Keratinocyte (primary cell): Measurements from ENCODE around the gene FAM135A. TPM values are rescaled to one million over a fixed set of nuclear protein-coding genes. Genes with fewer than 3 reads are reported as not detected.

ENCODE experiments used
- DNase-seq: peaks from one replicate; pipeline ENCODE4 v3.0.0-alpha.2; 2011; ENCODE audit warnings: low read depth, missing footprints, low spot score
- FAIRE-seq: peaks from 2 replicates; lab custom pipeline; 2011; peaks lifted over from hg19 to GRCh38; lab: Jason Lieb, UNC
- H2AFZ ChIP-seq: 2 replicates; pipeline ENCODE4 v1.6.0; 2012; ENCODE audit warnings: low read length, control low read depth, inconsistent platforms; ENCODE audit not compliant: control insufficient read depth
- H3K27ac ChIP-seq: 2 replicates; pipeline ENCODE4 v1.5.1; 2011; ENCODE audit warnings: low read length; ENCODE audit not compliant: control insufficient read depth, insufficient read depth
- H3K27me3 ChIP-seq: 3 replicates; pipeline ENCODE4 v1.6.0; 2011; ENCODE audit warnings: low read length; ENCODE audit not compliant: control insufficient read depth, insufficient read depth; ENCODE audit errors: extremely low read depth
- H3K36me3 ChIP-seq, 2 experiments: 2 replicates in 1 of 2; 3 replicates in 1 of 2; pipeline ENCODE4 v1.5.1; 2011; ENCODE audit warnings: low read length in 2 of 2, mild to moderate bottlenecking in 1 of 2; ENCODE audit not compliant: control insufficient read depth in 2 of 2, insufficient read depth in 2 of 2; ENCODE audit errors: extremely low read depth in 1 of 2
- H3K4me1 ChIP-seq: 3 replicates; pipeline ENCODE4 v1.5.1; 2011; ENCODE audit warnings: low read length; ENCODE audit not compliant: control insufficient read depth, insufficient read depth; ENCODE audit errors: extremely low read depth
- H3K4me2 ChIP-seq: 3 replicates; pipeline ENCODE4 v1.6.0; 2011; ENCODE audit warnings: low read depth, low read length; ENCODE audit not compliant: control insufficient read depth, insufficient read depth; ENCODE audit errors: extremely low read depth
- H3K4me3 ChIP-seq, 3 experiments: fragments of 200-600 bp in 1 of 3; sonication (generic) in 1 of 3; 2 replicates in 2 of 3; 3 replicates in 1 of 3; pipeline ENCODE4 v1.5.1; 2011 to 2016; ENCODE audit warnings: low read length in 3 of 3, mild to moderate bottlenecking in 3 of 3, control low read depth in 2 of 3, inconsistent platforms in 1 of 3, low read depth in 1 of 3, mixed read lengths in 1 of 3, mixed run types in 1 of 3, moderate library complexity in 1 of 3; ENCODE audit not compliant: control insufficient read depth in 2 of 3, insufficient read depth in 2 of 3; ENCODE audit errors: extremely low read depth in 1 of 3
- H3K79me2 ChIP-seq: 2 replicates; pipeline ENCODE4 v1.6.0; 2012; ENCODE audit warnings: low read length; ENCODE audit not compliant: control insufficient read depth, insufficient read depth
- H3K9ac ChIP-seq: 3 replicates; pipeline ENCODE4 v1.6.0; 2011; ENCODE audit warnings: low read length; ENCODE audit not compliant: control insufficient read depth, insufficient read depth; ENCODE audit errors: extremely low read depth
- H3K9me1 ChIP-seq: 3 replicates; pipeline ENCODE4 v1.6.0; 2011; ENCODE audit warnings: low read length; ENCODE audit not compliant: control insufficient read depth, insufficient read depth; ENCODE audit errors: extremely low read depth
- H3K9me3 ChIP-seq: 2 replicates; pipeline ENCODE4 v1.5.1; 2012; ENCODE audit warnings: low read depth, low read length; ENCODE audit not compliant: control insufficient read depth
- H4K20me1 ChIP-seq: 3 replicates; pipeline ENCODE4 v1.6.0; 2011; ENCODE audit warnings: low read length; ENCODE audit not compliant: control insufficient read depth, insufficient read depth; ENCODE audit errors: extremely low read depth
- EZH2 ChIP-seq: IDR thresholded peaks from one replicate; pipeline ENCODE4 v1.6.1; 2012; ENCODE audit warnings: inconsistent platforms, mild to moderate bottlenecking, low read length, moderate library complexity
- dilution Hi-C: fragments of 300-500 bp; cut with MboI; formaldehyde crosslinking; loops from one replicate; pipeline ENCODE4 v1.7.0; 2020; ENCODE audit warnings: low sequenced_read_pairs; ENCODE audit not compliant: extremely low pct_ligation_motif_present
- polyA plus RNA-seq, 5 experiments: library from polyadenylated mRNA; depleted of rRNA in 3 of 5; stranded (reverse) in 3 of 5; stranded (forward) in 1 of 5; unstranded in 1 of 5; fragments of >200 nt; gene quantifications; 1 replicate in 1 of 5; 2 replicates in 3 of 5; 3 replicates in 1 of 5; pipeline versions ENCODE4 v1.2.1 to v1.2.3, GENCODE V29; 2011 to 2012; ENCODE audit warnings: missing spikeins in 2 of 5, low read depth in 1 of 5, low replicate concordance in 1 of 5
- TF ChIP-seq, protein P1 (sequence below), 3 experiments: IDR thresholded peaks in 1 of 3; conservative IDR thresholded peaks in 1 of 3; optimal IDR thresholded peaks in 1 of 3; 2 replicates in 2 of 3; 3 replicates in 1 of 3; pipeline versions ENCODE3 to v1.5.1; 2011; ENCODE audit warnings: low read length in 3 of 3, mild to moderate bottlenecking in 3 of 3, moderate library complexity in 2 of 3, control low read depth in 1 of 3, inconsistent platforms in 1 of 3; ENCODE audit not compliant: insufficient read depth in 2 of 3; ENCODE audit errors: extremely low read depth in 1 of 3

FAM135A gene
- polyA plus RNA-seq, 1 donor (not counting 4 experiments of a cell fraction or from before 2014, with no cell fraction given) = 21.3 TPM

DNA sequence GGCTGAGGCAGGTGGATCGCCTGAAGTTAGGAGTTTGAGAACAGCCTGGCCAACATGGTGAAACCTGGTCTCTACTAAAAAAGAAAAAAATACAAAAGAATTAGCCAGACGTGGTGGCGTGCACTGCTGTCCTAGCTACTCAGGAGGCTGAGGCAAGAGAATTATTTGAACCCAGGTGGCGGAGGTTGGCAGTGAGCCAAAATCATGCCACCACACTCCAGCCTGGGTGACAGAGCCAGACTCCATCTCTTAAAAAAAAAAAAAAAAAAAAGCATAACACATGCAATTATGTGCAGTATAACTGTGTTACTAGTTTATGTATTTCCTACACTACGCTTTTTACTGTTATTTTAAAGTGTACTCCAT is 31.9 kb upstream of the FAM135A start:
- H3K9ac ChIP-seq = no peak overlapping the region
- TF ChIP-seq, protein P1, sequence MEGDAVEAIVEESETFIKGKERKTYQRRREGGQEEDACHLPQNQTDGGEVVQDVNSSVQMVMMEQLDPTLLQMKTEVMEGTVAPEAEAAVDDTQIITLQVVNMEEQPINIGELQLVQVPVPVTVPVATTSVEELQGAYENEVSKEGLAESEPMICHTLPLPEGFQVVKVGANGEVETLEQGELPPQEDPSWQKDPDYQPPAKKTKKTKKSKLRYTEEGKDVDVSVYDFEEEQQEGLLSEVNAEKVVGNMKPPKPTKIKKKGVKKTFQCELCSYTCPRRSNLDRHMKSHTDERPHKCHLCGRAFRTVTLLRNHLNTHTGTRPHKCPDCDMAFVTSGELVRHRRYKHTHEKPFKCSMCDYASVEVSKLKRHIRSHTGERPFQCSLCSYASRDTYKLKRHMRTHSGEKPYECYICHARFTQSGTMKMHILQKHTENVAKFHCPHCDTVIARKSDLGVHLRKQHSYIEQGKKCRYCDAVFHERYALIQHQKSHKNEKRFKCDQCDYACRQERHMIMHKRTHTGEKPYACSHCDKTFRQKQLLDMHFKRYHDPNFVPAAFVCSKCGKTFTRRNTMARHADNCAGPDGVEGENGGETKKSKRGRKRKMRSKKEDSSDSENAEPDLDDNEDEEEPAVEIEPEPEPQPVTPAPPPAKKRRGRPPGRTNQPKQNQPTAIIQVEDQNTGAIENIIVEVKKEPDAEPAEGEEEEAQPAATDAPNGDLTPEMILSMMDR (optimal IDR thresholded peaks at IDR 0.05 in 1 of 3, IDR thresholded peaks at IDR 0.05 in 1 of 3, conservative IDR thresholded peaks at IDR 0.05 in 1 of 3; ENCODE audit: extremely low read depth in 1 of 3, insufficient read depth in 2 of 3, low read length in 3 of 3) = no peak
- no peak for TF ChIP-seq EZH2
- H4K20me1 ChIP-seq = no peaks in the 10 kb centered on the region
- H3K27ac ChIP-seq = no peak overlapping the region
- H3K27me3 ChIP-seq = no peaks in the 10 kb centered on the region
- no peaks in the 10 kb centered on the region for H3K4me1 ChIP-seq
- no peak for DNase-seq
- H3K9me1 ChIP-seq = no peaks in the 10 kb centered on the region
- FAIRE-seq = no peak
- no peaks in the 10 kb centered on the region for H3K79me2 ChIP-seq
- no peaks in the 10 kb centered on the region for H3K36me3 ChIP-seq
- H3K4me2 ChIP-seq = no peak overlapping the region
- H2AFZ ChIP-seq = no peak overlapping the region
- no peaks in the 10 kb centered on the region for H3K9me3 ChIP-seq
- no peak overlapping the region for H3K4me3 ChIP-seq
- dilution Hi-C loops = no loop called here

DNA sequence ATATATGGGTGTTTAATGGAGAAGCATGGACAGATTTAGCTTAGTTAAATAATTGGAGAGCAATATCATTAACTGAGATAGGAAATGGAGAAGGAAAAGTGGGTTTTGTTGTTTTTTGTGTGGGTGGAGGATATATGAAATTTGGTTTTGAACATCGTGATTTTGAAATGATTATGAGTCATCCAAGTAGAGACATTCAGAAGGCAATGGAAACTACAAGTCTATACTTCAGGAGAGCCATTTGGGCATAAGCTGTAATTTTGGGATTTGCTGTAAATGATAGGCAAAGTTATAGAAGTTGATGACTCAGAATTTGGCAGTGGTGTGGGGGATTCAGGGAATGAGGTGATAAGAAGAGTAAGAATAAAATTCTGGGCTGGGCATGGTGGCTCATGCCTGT is 27.4 kb upstream of the FAM135A start:
- H2AFZ ChIP-seq = no peak overlapping the region
- DNase-seq = no peak

More for the DNA sequence above, 27.4 kb upstream of the FAM135A start:
- Histone ChIP-seq H3K27me3 (no peaks in the 10 kb centered on the region), H3K27ac (no peak overlapping the region), H3K9me3 (no peaks in the 10 kb centered on the region), H3K4me1 (no peaks in the 10 kb centered on the region), H3K36me3 (no peaks in the 10 kb centered on the region), H3K4me2 (no peak overlapping the region), H3K4me3 (no peak overlapping the region), H3K9ac (no peak overlapping the region), H3K9me1 (no peaks in the 10 kb centered on the region), H3K79me2 (no peaks in the 10 kb centered on the region), H4K20me1 (no peaks in the 10 kb centered on the region)
- TF ChIP-seq, protein P1 (optimal IDR thresholded peaks at IDR 0.05 in 1 of 3, IDR thresholded peaks at IDR 0.05 in 1 of 3, conservative IDR thresholded peaks at IDR 0.05 in 1 of 3; ENCODE audit: extremely low read depth in 1 of 3, insufficient read depth in 2 of 3, low read length in 3 of 3) = no peak
- TF ChIP-seq EZH2 = no peak
- dilution Hi-C loops = no loop called here
- no peak for FAIRE-seq
